GM12874 (cell line): Measurements from ENCODE around the gene CFAP99.

Experiments used
- TF ChIP-seq, protein P1 (sequence below): IDR thresholded peaks from 2 replicates; pipeline ENCODE4 v1.5.1; 2011; ENCODE audit warnings: low read depth, mild to moderate bottlenecking, control low read depth, low read length, moderate library complexity; ENCODE audit not compliant: insufficient read depth

The CFAP99 gene

DNA sequence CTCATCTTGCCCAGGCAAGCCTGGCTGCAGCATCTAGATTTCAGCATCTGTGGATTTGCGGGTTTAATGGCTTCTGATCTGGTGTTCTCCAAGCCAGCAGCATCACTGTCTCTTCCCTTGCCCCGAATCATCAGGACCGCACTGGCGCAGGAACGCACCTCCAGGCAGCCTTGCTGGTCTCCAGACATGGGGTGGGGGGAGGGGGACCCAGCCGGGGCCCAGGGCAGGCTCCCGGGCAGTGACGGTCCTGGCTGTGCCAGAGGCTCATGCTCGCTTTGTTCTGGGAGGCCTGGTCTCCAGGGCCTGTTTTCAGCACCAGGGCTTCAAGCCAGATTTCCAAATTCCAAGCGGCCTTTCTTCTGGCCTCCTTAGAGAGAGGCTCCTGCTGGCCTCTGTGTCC, 4.9 kb downstream of the CFAP99 start:
- TF ChIP-seq, protein P1, sequence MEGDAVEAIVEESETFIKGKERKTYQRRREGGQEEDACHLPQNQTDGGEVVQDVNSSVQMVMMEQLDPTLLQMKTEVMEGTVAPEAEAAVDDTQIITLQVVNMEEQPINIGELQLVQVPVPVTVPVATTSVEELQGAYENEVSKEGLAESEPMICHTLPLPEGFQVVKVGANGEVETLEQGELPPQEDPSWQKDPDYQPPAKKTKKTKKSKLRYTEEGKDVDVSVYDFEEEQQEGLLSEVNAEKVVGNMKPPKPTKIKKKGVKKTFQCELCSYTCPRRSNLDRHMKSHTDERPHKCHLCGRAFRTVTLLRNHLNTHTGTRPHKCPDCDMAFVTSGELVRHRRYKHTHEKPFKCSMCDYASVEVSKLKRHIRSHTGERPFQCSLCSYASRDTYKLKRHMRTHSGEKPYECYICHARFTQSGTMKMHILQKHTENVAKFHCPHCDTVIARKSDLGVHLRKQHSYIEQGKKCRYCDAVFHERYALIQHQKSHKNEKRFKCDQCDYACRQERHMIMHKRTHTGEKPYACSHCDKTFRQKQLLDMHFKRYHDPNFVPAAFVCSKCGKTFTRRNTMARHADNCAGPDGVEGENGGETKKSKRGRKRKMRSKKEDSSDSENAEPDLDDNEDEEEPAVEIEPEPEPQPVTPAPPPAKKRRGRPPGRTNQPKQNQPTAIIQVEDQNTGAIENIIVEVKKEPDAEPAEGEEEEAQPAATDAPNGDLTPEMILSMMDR = no peak

DNA sequence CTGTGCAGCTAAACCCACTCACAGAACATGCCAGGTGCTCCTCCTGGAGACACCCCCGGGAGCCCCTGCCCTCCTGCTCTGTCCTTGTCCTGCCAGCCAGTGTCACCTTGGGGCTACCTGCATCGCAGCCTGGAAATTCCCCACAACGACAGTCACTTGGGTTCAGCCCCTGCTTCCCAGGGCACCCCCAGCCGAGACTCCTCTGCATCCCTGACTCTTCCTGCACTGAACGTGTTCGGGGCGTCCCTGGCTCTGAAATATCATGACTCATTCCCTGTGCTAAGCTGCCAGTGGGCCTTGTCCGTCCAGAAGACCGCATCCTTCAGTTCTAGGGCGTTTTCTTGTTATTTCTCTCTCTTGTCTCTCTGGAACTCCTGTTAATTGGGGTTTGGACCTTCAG, 5.8 kb downstream of the CFAP99 start:
- TF ChIP-seq, protein P1 = no peak

DNA sequence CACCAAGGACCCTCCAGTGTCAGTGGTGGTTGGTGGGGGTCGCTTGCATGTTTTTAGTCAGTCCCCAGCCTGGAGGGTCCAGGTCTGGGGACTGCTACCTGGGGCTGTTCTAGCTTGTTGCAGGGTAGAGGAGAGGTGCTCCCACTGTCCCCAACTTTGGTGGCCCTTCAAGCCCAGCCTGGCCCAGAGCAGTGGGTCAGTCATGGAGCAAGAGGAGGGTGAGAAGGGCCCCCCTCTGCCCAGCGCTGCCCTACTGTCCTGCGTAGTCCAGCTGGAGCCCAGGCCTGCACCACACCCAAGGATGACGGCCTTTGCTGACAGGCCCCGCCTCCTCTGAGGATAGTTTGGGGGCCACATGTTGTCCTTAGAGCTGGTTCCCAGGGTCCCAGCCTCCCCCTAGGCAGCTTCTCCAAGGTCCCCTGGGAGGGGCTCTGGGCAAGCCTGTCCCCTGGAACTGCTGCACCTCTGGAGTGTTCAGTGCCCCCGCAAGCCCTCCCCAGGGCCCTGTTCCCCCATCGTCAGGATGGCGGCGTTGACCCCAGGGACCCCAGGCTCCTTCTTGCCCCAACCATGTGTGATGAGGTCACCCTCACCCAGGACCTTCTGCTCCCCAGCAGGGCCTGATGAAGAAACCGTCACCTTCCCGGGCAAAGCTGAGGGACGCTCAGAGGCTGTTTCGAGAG, 6.8 kb downstream of the CFAP99 start:
- TF ChIP-seq, protein P1 = no peak

DNA sequence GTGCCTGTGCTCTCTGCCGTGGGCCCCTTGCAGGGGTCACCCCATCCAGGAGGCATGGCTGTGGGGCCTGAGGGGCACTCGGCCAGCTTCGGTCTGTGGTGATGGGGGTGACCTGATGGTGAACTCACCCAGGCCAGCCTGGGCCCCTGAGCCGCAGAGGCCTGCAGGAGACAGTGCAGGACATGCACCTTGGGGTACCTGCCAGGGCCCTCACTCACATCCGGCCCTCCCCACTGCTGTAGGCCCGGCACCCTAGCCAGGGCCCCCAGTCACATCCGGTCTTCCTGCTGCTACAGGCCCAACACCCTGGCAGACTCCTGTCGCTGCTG, 7.3 kb downstream of the CFAP99 start:
- TF ChIP-seq, protein P1 = no peak

DNA sequence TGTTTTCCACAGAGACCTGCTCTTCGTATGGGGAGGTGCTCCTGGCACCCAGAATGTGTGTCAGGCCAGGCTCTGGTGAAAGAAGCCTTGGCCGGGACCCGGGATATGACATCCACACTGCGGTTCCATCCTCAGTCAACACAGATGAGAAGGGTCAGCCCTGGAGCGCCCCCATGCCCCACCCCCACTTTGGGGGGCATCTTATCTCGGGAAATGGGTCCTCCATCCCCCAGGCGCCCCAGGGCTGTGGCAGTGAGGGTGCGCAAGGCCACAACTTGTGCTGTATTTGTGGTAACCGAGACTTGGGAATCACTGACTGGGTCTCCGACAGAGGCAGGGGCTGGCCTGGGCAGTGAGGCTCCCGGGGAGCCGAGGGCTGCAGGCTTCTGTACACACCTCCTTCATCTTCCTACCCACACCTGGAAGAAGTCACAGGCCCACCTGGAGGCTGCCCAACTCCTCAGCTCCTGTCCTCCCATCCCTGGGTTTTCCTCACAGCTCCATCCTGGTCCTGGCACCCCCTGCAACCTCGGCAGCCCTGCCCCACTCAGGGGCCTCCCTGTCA, 8.0 kb downstream of the CFAP99 start:
- TF ChIP-seq, protein P1 = no peak

DNA sequence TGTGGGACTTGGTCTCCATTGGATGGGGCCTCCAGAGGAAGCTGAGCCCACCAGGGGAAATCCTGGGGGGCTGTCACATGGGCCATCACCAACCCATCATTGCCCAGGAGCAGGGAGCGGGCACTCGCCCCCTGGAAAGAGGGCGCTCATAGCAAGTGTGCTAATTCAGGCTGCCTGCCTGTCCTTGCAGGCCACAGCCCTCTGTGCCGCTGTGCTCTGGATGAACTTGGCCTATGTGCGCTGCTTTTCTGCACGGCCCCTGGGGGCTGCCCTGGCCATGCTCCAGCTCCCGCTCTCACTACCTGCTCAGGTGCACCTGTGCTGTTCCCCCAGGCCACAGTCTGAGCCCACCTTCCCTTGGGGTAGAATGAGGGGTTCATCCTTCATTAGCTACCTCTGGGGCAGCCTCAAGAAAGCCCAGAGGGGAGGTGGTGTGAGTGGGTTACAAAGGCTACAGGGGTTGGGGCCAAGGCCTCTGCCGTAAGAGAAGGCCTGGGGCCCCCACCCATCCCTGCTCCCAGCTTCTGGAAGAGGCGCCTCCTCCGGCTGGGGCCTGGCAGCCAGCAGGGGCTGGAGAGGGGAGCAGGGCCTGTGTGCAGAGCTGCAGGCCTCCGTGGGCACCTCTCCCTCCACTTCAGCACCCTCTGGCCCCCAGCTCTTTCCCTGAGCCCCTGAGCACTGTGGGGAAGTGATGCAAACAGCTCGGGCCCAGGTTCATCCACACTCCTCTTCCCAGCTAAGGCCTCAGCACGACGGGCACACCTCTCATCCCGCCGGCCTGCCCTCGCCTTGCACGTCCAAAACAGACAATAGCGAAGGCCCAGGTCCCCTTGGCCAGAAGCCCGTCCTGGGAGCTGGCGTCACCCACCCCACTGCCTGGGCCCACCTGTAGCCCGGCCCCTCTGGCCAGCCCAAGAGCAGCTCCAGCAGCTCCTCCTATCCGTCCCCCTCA, 8.9 kb downstream of the CFAP99 start:
- TF ChIP-seq, protein P1 = no peak

DNA sequence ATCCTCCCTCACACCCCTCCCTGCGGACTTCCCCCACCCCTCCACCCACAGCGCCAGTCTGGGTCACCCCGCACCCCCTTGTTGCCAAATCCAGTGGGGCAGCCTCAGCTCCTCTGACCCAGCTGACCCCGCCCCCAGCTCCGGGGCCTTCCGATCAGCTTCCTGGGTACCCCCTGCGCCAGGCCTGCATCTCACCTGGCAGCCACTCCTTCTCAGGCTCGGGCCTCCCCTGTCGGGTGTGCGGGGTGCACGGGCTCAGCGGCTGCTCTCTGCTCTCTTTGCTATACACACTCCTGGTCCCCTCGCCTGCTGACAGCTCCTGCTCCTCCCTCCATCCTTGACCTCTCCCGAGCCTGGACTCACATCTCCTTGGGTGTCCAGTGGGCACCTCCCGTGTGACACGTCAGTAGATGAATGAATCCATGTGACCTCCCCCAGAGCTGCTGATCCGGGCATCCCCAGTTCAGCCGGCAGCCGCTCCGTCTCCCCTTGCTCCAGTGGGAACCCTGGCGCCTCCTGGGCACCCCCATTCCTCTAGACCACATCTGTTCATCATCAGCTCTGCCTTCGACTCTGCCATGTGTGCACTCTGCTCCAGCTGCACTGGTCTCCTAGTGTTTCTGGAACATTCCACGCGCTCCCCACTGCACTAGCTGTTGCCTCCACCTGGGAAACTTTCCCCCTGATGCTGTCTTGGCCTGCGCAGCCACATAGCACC, 9.9 kb downstream of the CFAP99 start:
- TF ChIP-seq, protein P1 = no peak
